Testis (tissue), 2 donors: ENCODE results near the gene NMNAT3.

ENCODE experiments used
- CTCF ChIP-seq, 3 experiments: fragments of 450-650 bp in 2 of 3; fragments of 200-600 bp in 1 of 3; sonication (generic) in 1 of 3; IDR thresholded peaks; one replicate each; pipeline ENCODE4 v1.5.1; 2016 to 2019; ENCODE audit warnings: antibody characterized with exemption in 3 of 3, mild to moderate bottlenecking in 2 of 3, moderate library complexity in 1 of 3
- POLR2A ChIP-seq: fragments of 450-650 bp; IDR thresholded peaks from one replicate; pipeline ENCODE4 v1.6.1; 2017; ENCODE audit warnings: antibody characterized with exemption, mild to moderate bottlenecking, moderate library complexity

GRCh38 chr3:139526146-139526545 lies 151.6 kb downstream of the NMNAT3 start:
- TF ChIP-seq CTCF (IDR thresholded peaks at IDR 0.05) (no peak), POLR2A (no peak)
